PC-9 (cell line): Measurements from ENCODE around the gene PTGIR.

Experiments used
- CTCF ChIP-seq: fragments of 200-600 bp; sonication (generic); conservative IDR thresholded peaks from 2 replicates; pipeline ENCODE4 v1.6.1; 2017; ENCODE audit warnings: mixed run types, antibody characterized with exemption, mild to moderate bottlenecking, moderate library complexity
- EZH2 ChIP-seq: fragments of 200-600 bp; sonication (generic); IDR thresholded peaks from 2 replicates; pipeline ENCODE4 v1.8.0; 2017; ENCODE audit warnings: antibody characterized with exemption, low read depth

- peak; percentile 39; the same call in 1 of the 2 replicates for TF ChIP-seq CTCF
- TF ChIP-seq EZH2 = no peak
Observed at GRCh38 chr19:46571495-46571894, 53.4 kb downstream of the PTGIR start.
